ENCODE results near the gene PPP4C.
A peak's percentile ranks its signal among the peaks of the same experiment; 100 is the strongest.

The PPP4C gene

DNA sequence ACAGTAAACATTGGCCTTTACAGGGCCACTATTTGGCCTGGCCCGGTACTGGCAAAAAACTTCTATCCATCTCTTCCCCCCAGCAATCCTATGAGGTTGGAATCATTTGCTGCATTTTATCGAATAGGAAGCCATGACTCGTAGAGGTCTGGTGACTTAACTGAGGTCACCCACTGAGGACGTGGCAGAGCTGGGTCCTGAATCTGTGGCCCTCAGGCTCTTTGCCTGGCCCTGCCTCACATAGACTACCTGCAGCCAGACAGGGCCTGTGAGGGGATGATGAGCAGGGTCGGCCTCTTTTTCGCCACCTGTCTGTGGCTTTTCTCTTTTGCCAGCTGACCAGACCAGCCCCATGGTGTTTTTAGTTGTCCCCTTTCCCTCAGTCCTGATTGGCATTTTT is 1.9 kb downstream of the PPP4C start:
- Histone ChIP-seq H3K4me1 (peaks cover 9% of the 10 kb centered on the region), H3K9me3 (no peaks in the 10 kb centered on the region), H3K36me3 (replicated peaks) (peaks cover 53% of the 10 kb centered on the region), H3K27me3 (ENCODE audit: low read depth) (no peaks in the 10 kb centered on the region), H3K4me3 (peak overlapping the region; percentile 86; the same call in 1 of the 2 replicates)
- in situ Hi-C loops (cut with MboI; ENCODE audit: low sequenced_read_pairs), result loop anchor here (25.0 kb wide), 1 partner anchor 310 kb away; the partner anchor contains the start of genes SEPTIN1 and ZNF48
- no peak for DNase-seq (ENCODE audit: low spot score in 2 of 2)

- Histone ChIP-seq H3K27me3 (ENCODE audit: low read depth) (no peaks in the 10 kb centered on the region), H3K36me3 (replicated peaks) (peaks cover 59% of the 10 kb centered on the region), H3K4me1 (peaks cover 9% of the 10 kb centered on the region), H3K4me3 (no peak overlapping the region), H3K9me3 (no peaks in the 10 kb centered on the region)
- in situ Hi-C loops (cut with MboI; ENCODE audit: low sequenced_read_pairs), result loop anchor here (25.0 kb wide), 1 partner anchor 309 kb away; the partner anchor contains the start of genes SEPTIN1 and ZNF48
- no peak for DNase-seq (ENCODE audit: low spot score in 2 of 2)
Measured at GRCh38 chr16:30078744-30079143, 3.0 kb downstream of the PPP4C start.

GRCh38 chr16:30079480-30079879 is 3.7 kb downstream of the PPP4C start:
- no peaks in the 10 kb centered on the region for H3K27me3 ChIP-seq (ENCODE audit: low read depth)
- no peak overlapping the region for H3K4me3 ChIP-seq
- no peaks in the 10 kb centered on the region for H3K9me3 ChIP-seq
- in situ Hi-C loops (cut with MboI; ENCODE audit: low sequenced_read_pairs), result loop anchor here (25.0 kb wide), 1 partner anchor 308 kb away; the partner anchor contains the start of genes SEPTIN1 and ZNF48
- peaks cover 9% of the 10 kb centered on the region for H3K4me1 ChIP-seq
- no peak for DNase-seq (ENCODE audit: low spot score in 2 of 2)
- peaks cover 66% of the 10 kb centered on the region for H3K36me3 ChIP-seq (replicated peaks)

- no peak overlapping the region for H3K4me3 ChIP-seq
- no peaks in the 10 kb centered on the region for H3K27me3 ChIP-seq (ENCODE audit: low read depth)
- H3K4me1 ChIP-seq, result no peaks in the 10 kb centered on the region
- H3K36me3 ChIP-seq (replicated peaks), result peaks cover 71% of the 10 kb centered on the region
- no peak for DNase-seq (ENCODE audit: low spot score in 2 of 2)
- in situ Hi-C loops (cut with MboI; ENCODE audit: low sequenced_read_pairs), result loop anchor here (25.0 kb wide), 1 partner anchor 305 kb away; the partner anchor contains the start of genes SEPTIN1 and ZNF48
- no peaks in the 10 kb centered on the region for H3K9me3 ChIP-seq
Measured at GRCh38 chr16:30082545-30083090, 6.8 kb downstream of the PPP4C start.

DNA sequence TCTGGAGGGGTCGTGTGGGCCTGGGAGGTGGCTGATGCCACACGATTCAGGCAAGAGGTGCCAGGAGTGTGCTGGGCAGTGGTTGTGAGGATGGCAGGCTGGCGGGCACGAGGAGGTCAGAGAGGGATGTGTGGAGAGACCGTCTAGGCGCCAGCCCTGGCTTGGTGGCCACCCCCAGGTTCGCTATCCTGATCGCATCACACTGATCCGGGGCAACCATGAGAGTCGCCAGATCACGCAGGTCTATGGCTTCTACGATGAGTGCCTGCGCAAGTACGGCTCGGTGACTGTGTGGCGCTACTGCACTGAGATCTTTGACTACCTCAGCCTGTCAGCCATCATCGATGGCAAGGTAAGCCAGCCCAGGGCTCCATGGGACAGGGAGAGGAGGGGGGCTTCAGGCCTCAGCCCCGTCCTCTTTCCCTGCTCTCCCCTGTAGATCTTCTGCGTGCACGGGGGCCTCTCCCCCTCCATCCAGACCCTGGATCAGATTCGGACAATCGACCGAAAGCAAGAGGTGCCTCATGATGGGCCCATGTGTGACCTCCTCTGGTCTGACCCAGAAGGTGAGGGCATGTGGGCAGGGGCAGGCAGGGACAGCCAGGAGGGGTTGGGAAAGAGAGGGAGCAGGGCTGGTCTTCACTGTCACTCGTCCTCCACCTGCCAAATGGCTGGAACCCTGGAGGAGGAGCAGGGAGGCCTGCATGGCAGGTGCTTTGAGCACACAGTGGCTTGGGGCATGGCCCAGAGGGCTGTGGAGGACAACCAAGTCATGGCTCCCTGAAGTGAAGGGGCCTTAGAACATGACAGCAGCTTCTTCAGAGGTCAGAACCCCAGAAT is 7.6 kb downstream of the PPP4C start:
- in situ Hi-C loops (cut with MboI; ENCODE audit: low sequenced_read_pairs), result loop anchor here (25.0 kb wide), 1 partner anchor 304 kb away; the partner anchor contains the start of genes SEPTIN1 and ZNF48
- Histone ChIP-seq H3K27me3 (ENCODE audit: low read depth) (no peaks in the 10 kb centered on the region), H3K4me3 (no peak overlapping the region), H3K36me3 (replicated peaks) (peaks cover 63% of the 10 kb centered on the region), H3K9me3 (no peaks in the 10 kb centered on the region), H3K4me1 (no peaks in the 10 kb centered on the region)
- DNase-seq (ENCODE audit: low spot score in 2 of 2), result no peak

GRCh38 chr16:30084096-30084815 is 8.5 kb downstream of the PPP4C start:
- Histone ChIP-seq H3K36me3 (replicated peaks) (peaks cover 57% of the 10 kb centered on the region), H3K4me1 (no peaks in the 10 kb centered on the region), H3K9me3 (no peaks in the 10 kb centered on the region), H3K4me3 (no peak overlapping the region), H3K27me3 (ENCODE audit: low read depth) (no peaks in the 10 kb centered on the region)
- in situ Hi-C loops (cut with MboI; ENCODE audit: low sequenced_read_pairs), result loop anchor here (25.0 kb wide), 1 partner anchor 303 kb away; the partner anchor contains the start of genes SEPTIN1 and ZNF48
- no peak for DNase-seq (ENCODE audit: low spot score in 2 of 2)

GRCh38 chr16:30084816-30085159 is 9.0 kb downstream of the PPP4C start:
- Histone ChIP-seq H3K27me3 (ENCODE audit: low read depth) (no peaks in the 10 kb centered on the region), H3K36me3 (replicated peaks) (peaks cover 51% of the 10 kb centered on the region), H3K9me3 (no peaks in the 10 kb centered on the region), H3K4me1 (no peaks in the 10 kb centered on the region), H3K4me3 (no peak overlapping the region)
- in situ Hi-C loops (cut with MboI; ENCODE audit: low sequenced_read_pairs), result loop anchor here (25.0 kb wide), 1 partner anchor 303 kb away; the partner anchor contains the start of genes SEPTIN1 and ZNF48
- no peak for DNase-seq (ENCODE audit: low spot score in 2 of 2)

- in situ Hi-C loops (cut with MboI; ENCODE audit: low sequenced_read_pairs), result loop anchor here (25.0 kb wide), 1 partner anchor 302 kb away; the partner anchor contains the start of genes SEPTIN1 and ZNF48
- H3K4me1 ChIP-seq, result no peaks in the 10 kb centered on the region
- no peak for DNase-seq (ENCODE audit: low spot score in 2 of 2)
- no peaks in the 10 kb centered on the region for H3K27me3 ChIP-seq (ENCODE audit: low read depth)
- no peak overlapping the region for H3K4me3 ChIP-seq
- no peaks in the 10 kb centered on the region for H3K9me3 ChIP-seq
- H3K36me3 ChIP-seq (replicated peaks), result peaks cover 47% of the 10 kb centered on the region
Measured at GRCh38 chr16:30085247-30085646, 9.5 kb downstream of the PPP4C start.

DNA sequence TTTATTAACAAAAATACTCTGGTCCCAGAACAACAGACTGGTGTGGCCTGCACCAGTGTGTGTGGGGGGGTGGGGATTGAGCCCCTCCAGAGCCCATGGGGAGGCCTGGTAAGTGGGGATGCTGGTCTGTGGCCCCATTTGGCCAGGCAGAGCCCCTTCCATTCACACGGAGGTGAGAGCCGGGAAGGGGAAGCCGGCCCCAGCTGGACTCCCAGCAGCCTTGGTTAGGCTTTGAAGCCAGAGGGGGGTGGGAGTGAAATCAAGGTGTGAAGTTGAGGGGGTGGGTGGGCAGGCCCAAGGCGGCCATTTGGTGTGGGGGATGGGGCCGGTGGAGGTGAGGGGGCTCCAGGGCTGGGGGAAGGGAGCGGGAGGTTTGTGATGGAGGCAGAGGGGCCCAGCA is 10.0 kb downstream of the PPP4C start:
- in situ Hi-C loops (cut with MboI; ENCODE audit: low sequenced_read_pairs), result loop anchor here (25.0 kb wide), 1 partner anchor 301 kb away; the partner anchor contains the start of genes SEPTIN1 and ZNF48
- Histone ChIP-seq H3K27me3 (ENCODE audit: low read depth) (no peaks in the 10 kb centered on the region), H3K36me3 (replicated peaks) (peaks cover 43% of the 10 kb centered on the region), H3K4me3 (no peak overlapping the region), H3K4me1 (no peaks in the 10 kb centered on the region), H3K9me3 (no peaks in the 10 kb centered on the region)
- DNase-seq (ENCODE audit: low spot score in 2 of 2), result no peak

- no peak overlapping the region for H3K4me3 ChIP-seq
- DNase-seq (ENCODE audit: low spot score in 2 of 2), result no peak
- no peaks in the 10 kb centered on the region for H3K27me3 ChIP-seq (ENCODE audit: low read depth)
- peaks cover 2% of the 10 kb centered on the region; the same call in 1 of the 2 replicates for H3K4me1 ChIP-seq
- in situ Hi-C loops (cut with MboI; ENCODE audit: low sequenced_read_pairs), result loop anchor here (25.0 kb wide), 1 partner anchor 301 kb away; the partner anchor contains the start of genes SEPTIN1 and ZNF48
- peaks cover 36% of the 10 kb centered on the region for H3K36me3 ChIP-seq (replicated peaks)
- H3K9me3 ChIP-seq, result no peaks in the 10 kb centered on the region
Measured at GRCh38 chr16:30086291-30087140, 10.7 kb downstream of the PPP4C start.

DNA sequence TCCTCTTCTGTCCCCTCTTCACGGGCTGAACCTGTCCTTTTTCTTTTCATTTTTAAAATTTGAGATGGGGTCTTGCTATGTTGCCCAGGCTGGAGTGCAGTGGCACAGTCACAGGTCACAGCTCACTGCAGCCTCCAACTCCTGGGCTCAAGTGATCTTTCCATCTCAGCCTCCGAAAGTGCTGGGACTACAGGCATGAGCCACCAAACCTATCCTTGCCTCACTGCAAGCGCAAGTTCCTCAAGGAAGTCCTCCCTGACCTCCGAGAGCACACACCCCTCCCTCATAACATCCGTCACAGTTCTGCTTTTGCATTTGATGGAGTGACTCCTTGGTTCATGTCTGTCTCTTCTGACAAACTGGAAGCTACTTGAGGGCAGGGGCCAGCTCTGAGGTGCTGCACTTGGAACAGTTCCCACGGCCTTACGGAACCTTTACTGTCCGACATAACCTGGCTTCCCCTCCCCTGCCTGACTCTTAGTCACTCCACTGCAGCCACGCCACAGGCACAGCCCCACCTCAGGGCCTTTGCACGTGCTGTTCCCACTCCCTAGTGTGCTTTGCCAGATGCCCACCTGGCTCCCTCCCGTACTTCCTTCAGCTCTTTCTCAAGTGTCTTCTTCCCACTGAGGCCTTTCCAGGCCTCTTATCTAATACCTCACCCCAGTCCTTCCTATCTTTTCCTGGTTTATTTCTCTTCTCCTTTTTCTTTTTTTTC is 11.5 kb downstream of the PPP4C start:
- in situ Hi-C loops (cut with MboI; ENCODE audit: low sequenced_read_pairs), result loop anchor here (25.0 kb wide), 1 partner anchor 300 kb away; the partner anchor contains the start of genes SEPTIN1 and ZNF48
- Histone ChIP-seq H3K4me3 (no peak overlapping the region), H3K4me1 (peaks cover 7% of the 10 kb centered on the region), H3K36me3 (replicated peaks) (peaks cover 32% of the 10 kb centered on the region), H3K27me3 (ENCODE audit: low read depth) (no peaks in the 10 kb centered on the region), H3K9me3 (no peaks in the 10 kb centered on the region)
- DNase-seq (ENCODE audit: low spot score in 2 of 2), result no peak

DNA sequence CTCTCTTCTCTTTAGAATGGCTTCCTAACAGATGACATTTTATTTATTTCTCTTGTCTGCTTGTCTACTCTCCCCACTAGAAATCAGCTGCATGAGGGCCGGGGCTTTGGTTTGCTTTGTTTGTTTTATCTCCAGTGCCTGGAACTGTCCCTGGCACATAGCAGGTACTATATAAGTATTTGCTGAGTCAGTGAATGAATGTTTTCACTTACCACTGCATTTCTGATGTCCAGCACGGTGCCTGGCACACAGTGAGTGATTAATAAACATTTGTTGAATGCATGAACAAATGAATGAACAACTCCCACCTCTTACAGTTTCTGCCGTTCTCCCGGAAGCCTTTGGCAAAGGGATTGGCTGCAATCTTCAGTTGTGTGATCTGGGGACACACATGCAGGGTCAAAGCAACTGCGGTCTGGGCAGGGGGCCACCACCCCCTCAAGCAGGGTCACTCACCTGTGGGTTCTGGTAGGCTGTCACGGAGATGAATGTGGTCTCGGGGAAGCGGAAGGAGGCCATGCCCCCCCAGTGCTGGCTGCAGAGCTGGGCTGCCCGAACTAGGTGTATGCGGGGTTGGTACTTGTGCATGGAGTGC is 12.5 kb downstream of the PPP4C start:
- Histone ChIP-seq H3K36me3 (replicated peaks) (peaks cover 22% of the 10 kb centered on the region), H3K4me1 (peaks cover 13% of the 10 kb centered on the region), H3K9me3 (no peaks in the 10 kb centered on the region), H3K27me3 (ENCODE audit: low read depth) (no peaks in the 10 kb centered on the region), H3K4me3 (no peak overlapping the region)
- in situ Hi-C loops (cut with MboI; ENCODE audit: low sequenced_read_pairs), result loop anchor here (25.0 kb wide), 1 partner anchor 299 kb away; the partner anchor contains the start of genes SEPTIN1 and ZNF48
- no peak for DNase-seq (ENCODE audit: low spot score in 2 of 2)
